Esophagus muscularis mucosa (tissue), 4 donors: ENCODE results near the gene HOXA4. TPM values are rescaled to one million over a fixed set of nuclear protein-coding genes. Genes with fewer than 3 reads are reported as not detected.

Experiments
- DNase-seq: peaks from one replicate; pipeline ENCODE4 v3.0.0-alpha.2; 2017; ENCODE audit errors: extremely low spot score
- H3K27ac ChIP-seq, 4 donors: fragments of 200-600 bp; sonication (generic); replicated peaks in 1 of 4; 1 replicate in 3 of 4; 2 replicates in 1 of 4; pipeline ENCODE4 v1.5.1; 2016 to 2019; ENCODE audit warnings: mild to moderate bottlenecking in 1 of 4
- H3K27me3 ChIP-seq, 4 donors: fragments of 200-600 bp; sonication (generic); one replicate each; pipeline versions ENCODE4 v1.5.1 to v1.6.0; 2016 to 2019
- H3K36me3 ChIP-seq, 4 donors: fragments of 200-600 bp; sonication (generic); one replicate each; pipeline ENCODE4 v1.5.1; 2016 to 2019
- H3K4me1 ChIP-seq, 4 donors: fragments of 200-600 bp; sonication (generic); one replicate each; pipeline ENCODE4 v1.5.1; 2016 to 2019
- H3K4me3 ChIP-seq, 4 donors: fragments of 200-600 bp; sonication (generic); 1 replicate in 2 of 4; 2 replicates in 2 of 4; pipeline ENCODE4 v1.5.1; 2016 to 2019; ENCODE audit warnings: mild to moderate bottlenecking in 4 of 4, moderate library complexity in 1 of 4
- H3K9me3 ChIP-seq, 4 donors: fragments of 200-600 bp; sonication (generic); 1 replicate in 3 of 4; 2 replicates in 1 of 4; pipeline ENCODE4 v1.5.1; 2016 to 2019
- EP300 ChIP-seq: sonication (generic); formaldehyde crosslinking; IDR thresholded peaks from one replicate; pipeline ENCODE4 v1.6.1; 2017; ENCODE audit warnings: antibody characterized with exemption
- POLR2A ChIP-seq: fragments of 450-650 bp; IDR thresholded peaks from one replicate; pipeline ENCODE4 v1.6.1; 2017; ENCODE audit warnings: antibody characterized with exemption, moderate library complexity, mild to moderate bottlenecking, low read depth
- POLR2AphosphoS5 ChIP-seq, 2 donors: sonication (generic); formaldehyde crosslinking; IDR thresholded peaks; one replicate each; pipeline ENCODE4 v1.6.1; 2017; ENCODE audit warnings: antibody characterized with exemption in 2 of 2
- WGBS: methylation state at CpG from one replicate; pipeline ENCODE4 v1.1.5; 2018; 5-methylcytosine and 5-hydroxymethylcytosine counted together
- intact Hi-C: fragments of 100-400 bp; cut with DNase I; formaldehyde crosslinking; loops from one replicate; pipeline ENCODE4 v1.15.1; 2023
- total RNA-seq, 4 donors: library from RNA; depleted of rRNA; stranded (reverse); fragments of >200 nt; gene quantifications; one replicate each; pipeline versions ENCODE4 v1.1.0 to v1.2.1, GENCODE V29; 2016
- TF ChIP-seq, protein P1 (sequence below), 3 experiments: fragments of 200-600 bp in 2 of 3; fragments of 450-650 bp in 1 of 3; sonication (generic) in 2 of 3; IDR thresholded peaks; one replicate each; pipeline ENCODE4 v1.5.1; 2017 to 2019; ENCODE audit warnings: antibody characterized with exemption in 3 of 3, mild to moderate bottlenecking in 2 of 3, moderate library complexity in 1 of 3

Gene HOXA4
- total RNA-seq, 4 donors from 2014 or later: 12.5 to 26.8 (median 18.1) TPM

DNA sequence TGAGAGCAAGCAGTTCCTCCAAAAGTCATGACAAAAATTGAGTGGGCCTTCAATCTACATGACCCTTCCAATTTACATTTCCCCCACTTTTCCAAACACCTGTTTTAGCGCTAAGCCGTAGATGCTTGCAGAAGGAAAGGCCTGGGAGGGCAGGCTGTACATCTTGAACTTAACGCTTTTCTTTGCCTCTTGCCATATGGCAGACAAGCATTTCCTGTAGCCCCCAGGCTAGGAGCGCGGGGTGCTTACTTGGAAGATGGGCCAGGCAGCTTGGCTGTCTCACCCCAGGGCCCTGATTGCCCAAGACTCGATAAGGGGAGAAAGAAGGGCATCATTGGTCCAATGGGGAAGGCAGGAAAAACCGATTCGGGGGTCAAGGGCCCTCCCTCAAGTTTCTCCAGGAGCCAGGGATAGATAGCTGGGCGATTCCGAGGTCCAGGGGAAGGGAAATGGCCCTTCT is 41.8 kb upstream of the HOXA4 start:
- intact Hi-C loops: no loop called here
- peaks cover 26 to 50% (median 41%) of the 10 kb centered on the region in 4 donors for H3K4me1 ChIP-seq
- DNase-seq: no peak
- H3K36me3 ChIP-seq: no peaks in the 10 kb centered on the region
- H3K9me3 ChIP-seq: no peaks in the 10 kb centered on the region
- H3K4me3 ChIP-seq: peak overlapping the region in 1 of 4 donors; percentile 59
- WGBS: 29% methylated on average over 10 of the region's 10 CpGs
- H3K27ac ChIP-seq: no peak overlapping the region
- TF ChIP-seq POLR2A (no peak), EP300 (no peak), POLR2AphosphoS5 (IDR thresholded peaks at IDR 0.05) (no peak)
- TF ChIP-seq, protein P1, sequence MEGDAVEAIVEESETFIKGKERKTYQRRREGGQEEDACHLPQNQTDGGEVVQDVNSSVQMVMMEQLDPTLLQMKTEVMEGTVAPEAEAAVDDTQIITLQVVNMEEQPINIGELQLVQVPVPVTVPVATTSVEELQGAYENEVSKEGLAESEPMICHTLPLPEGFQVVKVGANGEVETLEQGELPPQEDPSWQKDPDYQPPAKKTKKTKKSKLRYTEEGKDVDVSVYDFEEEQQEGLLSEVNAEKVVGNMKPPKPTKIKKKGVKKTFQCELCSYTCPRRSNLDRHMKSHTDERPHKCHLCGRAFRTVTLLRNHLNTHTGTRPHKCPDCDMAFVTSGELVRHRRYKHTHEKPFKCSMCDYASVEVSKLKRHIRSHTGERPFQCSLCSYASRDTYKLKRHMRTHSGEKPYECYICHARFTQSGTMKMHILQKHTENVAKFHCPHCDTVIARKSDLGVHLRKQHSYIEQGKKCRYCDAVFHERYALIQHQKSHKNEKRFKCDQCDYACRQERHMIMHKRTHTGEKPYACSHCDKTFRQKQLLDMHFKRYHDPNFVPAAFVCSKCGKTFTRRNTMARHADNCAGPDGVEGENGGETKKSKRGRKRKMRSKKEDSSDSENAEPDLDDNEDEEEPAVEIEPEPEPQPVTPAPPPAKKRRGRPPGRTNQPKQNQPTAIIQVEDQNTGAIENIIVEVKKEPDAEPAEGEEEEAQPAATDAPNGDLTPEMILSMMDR (IDR thresholded peaks at IDR 0.05): no peak
- peaks cover 40 to 100% (median 97%) of the 10 kb centered on the region in 4 donors for H3K27me3 ChIP-seq

DNA sequence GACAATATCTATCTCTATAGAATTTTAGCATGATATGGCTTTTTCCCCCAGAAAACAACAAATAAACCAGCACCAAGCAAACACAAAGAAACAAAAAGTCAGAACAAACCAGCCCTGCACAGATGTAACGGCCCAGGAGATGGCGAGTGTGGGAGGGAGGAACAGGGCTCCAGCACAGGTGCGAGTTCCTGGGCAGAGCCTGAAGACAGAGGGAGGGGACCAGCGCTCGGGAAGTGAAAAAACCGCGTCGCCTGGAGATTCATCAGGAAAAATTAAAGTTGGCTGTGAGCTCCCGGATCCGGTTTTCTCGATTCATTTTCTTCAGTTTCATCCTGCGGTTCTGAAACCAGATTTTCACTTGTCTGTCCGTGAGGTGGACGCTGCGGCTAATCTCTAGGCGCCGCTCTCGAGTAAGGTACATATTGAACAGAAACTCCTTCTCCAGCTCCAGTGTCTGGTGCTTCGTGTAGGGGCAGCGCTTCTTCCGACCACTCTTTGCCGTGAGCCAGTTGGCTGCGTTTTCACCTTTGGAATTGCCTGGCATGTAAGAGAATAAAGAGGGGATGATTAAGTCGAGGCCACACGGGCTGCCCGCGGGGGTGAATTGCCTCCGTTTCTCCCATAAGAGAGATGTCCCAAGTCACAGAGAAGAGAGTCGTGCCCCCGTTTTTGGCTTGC is 41.2 kb upstream of the HOXA4 start:
- no peaks in the 10 kb centered on the region for H3K9me3 ChIP-seq
- no peak for DNase-seq
- H3K27ac ChIP-seq: no peak overlapping the region
- peaks cover 26 to 55% (median 45%) of the 10 kb centered on the region in 4 donors for H3K4me1 ChIP-seq
- intact Hi-C loops: no loop called here
- TF ChIP-seq, protein P1 (IDR thresholded peaks at IDR 0.05): no peak
- TF ChIP-seq POLR2A (no peak), EP300 (no peak), POLR2AphosphoS5 (IDR thresholded peaks at IDR 0.05) (no peak)
- WGBS: 8% methylated on average over 30 of the region's 30 CpGs
- H3K27me3 ChIP-seq: peaks cover 39 to 100% (median 99%) of the 10 kb centered on the region in 4 donors
- H3K36me3 ChIP-seq: no peaks in the 10 kb centered on the region
- H3K4me3 ChIP-seq: no peak overlapping the region

DNA sequence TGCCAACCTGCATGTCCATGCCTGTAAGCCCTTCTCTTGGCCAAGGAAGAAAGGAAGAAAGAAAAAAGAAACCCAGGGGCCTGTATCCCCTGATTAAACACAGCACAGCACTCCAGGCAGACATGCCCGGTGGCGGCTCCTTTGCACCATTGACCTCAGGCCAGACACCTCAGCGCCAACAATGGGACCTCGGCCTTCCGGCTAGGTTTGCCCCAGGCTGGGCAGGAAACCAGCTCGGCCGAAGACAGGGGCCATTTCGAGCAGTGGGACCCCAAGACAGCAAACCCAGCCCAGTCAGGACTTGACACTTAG is 40.7 kb upstream of the HOXA4 start:
- Histone ChIP-seq H3K9me3 (no peaks in the 10 kb centered on the region), H3K4me3 (no peak overlapping the region), H3K4me1 (peaks cover 27 to 60% (median 50%) of the 10 kb centered on the region in 4 donors), H3K27ac (no peak overlapping the region), H3K27me3 (peaks cover 38 to 100% (median 100%) of the 10 kb centered on the region in 4 donors), H3K36me3 (no peaks in the 10 kb centered on the region)
- TF ChIP-seq POLR2AphosphoS5 (IDR thresholded peaks at IDR 0.05) (no peak), POLR2A (no peak), EP300 (no peak)
- TF ChIP-seq, protein P1 (IDR thresholded peaks at IDR 0.05): no peak
- 9% methylated on average over 8 of the region's 8 CpGs for WGBS
- intact Hi-C loops: no loop called here
- DNase-seq: no peak

DNA sequence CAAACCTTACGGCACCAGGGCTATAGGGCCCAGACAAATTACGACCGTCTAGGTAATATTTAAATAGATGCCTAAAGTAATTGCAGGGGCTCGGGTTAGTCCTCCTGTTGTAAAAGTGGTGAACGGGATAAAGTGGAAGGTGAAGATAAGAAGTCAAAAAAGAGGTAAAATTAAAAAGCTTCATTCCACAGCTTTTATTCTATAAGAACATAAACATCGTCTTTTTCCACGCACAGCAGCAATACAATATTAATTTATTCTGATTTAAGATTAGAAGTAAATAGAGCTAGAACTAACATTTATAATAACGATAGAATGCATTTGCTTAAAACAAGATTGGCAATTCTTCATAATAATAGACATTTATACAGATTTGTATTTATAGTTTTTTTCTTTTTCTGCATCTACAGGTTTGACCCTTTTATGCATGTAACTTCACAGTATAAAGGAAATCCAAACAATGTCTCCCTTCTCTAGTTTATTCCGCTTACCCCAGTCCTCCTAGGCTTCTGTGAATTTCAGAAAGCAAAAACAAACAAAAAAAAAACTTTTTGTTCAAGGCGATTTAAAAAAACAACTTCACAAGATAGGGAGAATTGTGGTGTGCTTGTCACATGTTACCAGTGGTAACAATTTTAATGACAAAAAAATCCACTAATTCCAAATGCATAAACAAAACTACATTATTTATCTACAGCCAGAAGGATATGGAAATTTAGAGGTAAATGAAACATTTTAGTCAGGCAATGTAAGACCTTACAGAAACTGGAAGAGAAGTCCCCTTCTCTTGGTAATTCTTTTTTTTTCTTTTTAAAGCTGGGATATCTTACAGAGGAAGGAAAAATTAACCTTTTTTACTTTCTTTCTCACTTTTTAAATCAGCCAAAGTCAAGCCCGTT is 40.1 kb upstream of the HOXA4 start:
- Histone ChIP-seq H3K36me3 (no peaks in the 10 kb centered on the region), H3K27me3 (peaks cover 44 to 100% (median 100%) of the 10 kb centered on the region in 4 donors), H3K9me3 (no peaks in the 10 kb centered on the region), H3K4me1 (peaks cover 31 to 66% (median 55%) of the 10 kb centered on the region in 4 donors), H3K4me3 (peak overlapping the region in 1 of 4 donors; percentile 12), H3K27ac (no peak overlapping the region)
- no peak for DNase-seq
- TF ChIP-seq, protein P1 (IDR thresholded peaks at IDR 0.05): no peak
- TF ChIP-seq POLR2A: no peak
- no peak for TF ChIP-seq EP300
- no peak for TF ChIP-seq POLR2AphosphoS5 (IDR thresholded peaks at IDR 0.05)
- WGBS: 27% methylated on average over 11 of the region's 11 CpGs
- intact Hi-C loops: no loop called here
